Measurements from ENCODE around the gene MSRB1.

DNA sequence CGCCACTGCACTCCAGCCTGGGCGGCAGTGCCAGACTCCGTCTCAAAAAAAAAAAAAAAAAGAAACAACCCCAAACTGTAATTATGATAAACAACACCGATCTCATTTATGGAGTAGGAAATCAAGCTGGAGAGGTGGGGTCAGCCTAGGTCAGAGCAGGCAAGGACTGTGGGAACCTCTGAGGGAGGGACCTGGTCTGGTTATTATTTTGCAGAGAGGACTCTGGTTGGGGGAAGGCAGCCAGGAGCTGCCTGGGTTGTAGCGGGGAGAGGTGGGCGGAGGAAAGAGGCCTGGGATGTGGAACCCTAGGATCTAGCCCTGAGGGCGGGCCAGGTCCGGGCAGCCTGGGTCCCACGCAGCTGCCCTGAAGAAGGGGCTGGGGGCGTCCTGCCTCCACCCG, 13.9 kb downstream of the MSRB1 start:
- TF ChIP-seq CTCF (IDR thresholded peaks at IDR 0.05; ENCODE audit: low read length), result no peak
- TF ChIP-seq EZH2 (IDR thresholded peaks at IDR 0.05; ENCODE audit: borderline replicate concordance, low read length), result no peak

Measured in OCI-LY1 (cell line).